Measurements from ENCODE around the gene CCNF. TPM values are rescaled to one million over a fixed set of nuclear protein-coding genes. Genes with fewer than 3 reads are reported as not detected.

CCNF gene
- polyA plus RNA-seq, 3 donors, result 0.34 to 0.97 (median 0.68) TPM

DNA sequence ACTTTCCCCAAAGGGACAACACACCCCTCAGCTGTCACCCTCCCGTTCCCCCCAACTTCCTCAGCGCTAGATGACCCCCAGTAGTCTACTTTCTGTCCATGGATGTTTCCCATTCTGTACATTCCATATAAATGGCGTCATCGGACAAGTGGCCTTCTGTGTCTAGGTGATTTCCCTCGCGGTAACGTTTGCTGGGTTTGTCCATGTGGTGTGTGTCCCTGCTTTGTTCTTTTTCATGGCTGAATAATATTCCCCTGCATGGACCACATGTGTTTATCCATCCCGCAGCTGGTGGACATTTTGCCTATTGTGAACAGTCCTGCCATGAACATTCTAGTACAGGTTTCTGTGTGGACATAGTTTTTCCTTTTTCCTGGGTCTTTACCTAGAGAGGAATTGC is 23.4 kb downstream of the CCNF start:
- Mint-ChIP-seq H3K4me1 (no peaks in the 10 kb centered on the region), H3K4me3 (no peak overlapping the region), H3K27me3 (ENCODE audit: low read depth in 3 of 3) (no peaks in the 10 kb centered on the region), H3K27ac (peak overlapping the region in 3 of 7 donors; percentile 23 to 34 (median 30)), H3K36me3 (peaks cover 64 to 97% of the 10 kb centered on the region in 2 donors), H3K9me3 (no peaks in the 10 kb centered on the region)
- TF ChIP-seq, protein P1, sequence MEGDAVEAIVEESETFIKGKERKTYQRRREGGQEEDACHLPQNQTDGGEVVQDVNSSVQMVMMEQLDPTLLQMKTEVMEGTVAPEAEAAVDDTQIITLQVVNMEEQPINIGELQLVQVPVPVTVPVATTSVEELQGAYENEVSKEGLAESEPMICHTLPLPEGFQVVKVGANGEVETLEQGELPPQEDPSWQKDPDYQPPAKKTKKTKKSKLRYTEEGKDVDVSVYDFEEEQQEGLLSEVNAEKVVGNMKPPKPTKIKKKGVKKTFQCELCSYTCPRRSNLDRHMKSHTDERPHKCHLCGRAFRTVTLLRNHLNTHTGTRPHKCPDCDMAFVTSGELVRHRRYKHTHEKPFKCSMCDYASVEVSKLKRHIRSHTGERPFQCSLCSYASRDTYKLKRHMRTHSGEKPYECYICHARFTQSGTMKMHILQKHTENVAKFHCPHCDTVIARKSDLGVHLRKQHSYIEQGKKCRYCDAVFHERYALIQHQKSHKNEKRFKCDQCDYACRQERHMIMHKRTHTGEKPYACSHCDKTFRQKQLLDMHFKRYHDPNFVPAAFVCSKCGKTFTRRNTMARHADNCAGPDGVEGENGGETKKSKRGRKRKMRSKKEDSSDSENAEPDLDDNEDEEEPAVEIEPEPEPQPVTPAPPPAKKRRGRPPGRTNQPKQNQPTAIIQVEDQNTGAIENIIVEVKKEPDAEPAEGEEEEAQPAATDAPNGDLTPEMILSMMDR (IDR thresholded peaks at IDR 0.05), result no peak
- no peak overlapping the region for H3K4me2 ChIP-seq (replicated peaks; ENCODE audit: extremely low read depth, low read length, poor library complexity, severe bottlenecking)
- H3K9ac ChIP-seq (ENCODE audit: insufficient read depth, low read length, poor library complexity, severe bottlenecking), result no peak overlapping the region
- intact Hi-C loops (cut with micrococcal nuclease), result no loop called here
- no peak overlapping the region for H3K4me3 ChIP-seq (replicated peaks in 1 of 3; ENCODE audit: low read depth in 2 of 3, low read length in 3 of 3)
- peaks cover 79 to 95% of the 10 kb centered on the region in 2 donors for H3K36me3 ChIP-seq (replicated peaks in 1 of 2; ENCODE audit: control insufficient read depth in 1 of 2, insufficient read depth in 2 of 2, low read length in 2 of 2)
- no peaks in the 10 kb centered on the region for H3K27me3 ChIP-seq (ENCODE audit: control insufficient read depth in 2 of 2, insufficient read depth in 2 of 2, low read length in 2 of 2)
- no peaks in the 10 kb centered on the region for H4K20me1 ChIP-seq (ENCODE audit: insufficient read depth, low read length)
- H3K79me2 ChIP-seq (ENCODE audit: insufficient read depth, low read length), result peaks cover 3% of the 10 kb centered on the region
- no peak for DNase-seq
- H3K4me1 ChIP-seq (ENCODE audit: control insufficient read depth in 1 of 2, insufficient read depth in 2 of 2, low read length in 2 of 2), result no peaks in the 10 kb centered on the region
- WGBS (ENCODE audit: insufficient coverage), result no CpG with 5 or more reads among the region's 8 CpGs
- H3K9me3 ChIP-seq (replicated peaks in 1 of 2; ENCODE audit: control insufficient read depth in 1 of 2, insufficient read depth in 1 of 2, low read length in 2 of 2), result no peaks in the 10 kb centered on the region
- H2AFZ ChIP-seq (ENCODE audit: insufficient read depth, low read depth, low read length, poor library complexity, severe bottlenecking), result no peak overlapping the region
- no peak overlapping the region for H3K27ac ChIP-seq (ENCODE audit: low read depth in 1 of 2, low read length in 2 of 2)

DNA sequence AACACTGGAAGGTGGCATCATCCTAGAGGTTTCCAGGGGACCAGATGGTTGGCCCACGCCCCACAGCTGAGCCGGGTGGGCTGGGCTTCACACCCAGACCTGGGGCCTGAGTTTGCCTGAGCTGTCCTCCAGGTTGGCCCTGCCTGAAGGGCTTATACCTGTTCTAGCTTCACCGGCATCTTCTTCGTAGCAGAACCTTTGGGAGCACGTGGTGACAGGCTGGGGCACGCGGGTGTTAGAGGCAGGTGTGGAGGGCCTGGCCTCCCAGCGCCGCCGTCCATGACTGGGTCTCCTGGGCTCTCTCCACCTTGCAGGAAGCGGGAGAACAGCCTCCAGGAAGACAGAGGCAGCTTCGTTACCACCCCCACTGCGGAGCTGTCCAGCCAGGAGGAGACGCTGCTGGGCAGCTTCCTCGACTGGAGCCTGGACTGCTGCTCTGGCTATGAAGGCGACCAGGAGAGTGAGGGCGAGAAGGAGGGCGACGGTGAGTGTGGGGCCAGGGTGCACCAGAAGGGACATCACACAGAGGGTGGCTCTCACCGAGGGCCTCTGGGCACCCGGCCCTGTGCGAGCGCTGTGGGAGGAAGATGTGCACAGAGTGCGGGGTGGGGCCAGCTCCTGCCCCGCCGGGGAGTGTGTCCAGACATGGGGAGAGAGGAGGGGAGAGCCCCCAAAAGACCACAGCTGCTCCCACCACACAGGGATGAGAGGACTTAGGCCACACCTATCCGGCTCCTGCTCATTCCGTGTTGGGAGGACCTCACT is 26.0 kb downstream of the CCNF start:
- TF ChIP-seq, protein P1 (IDR thresholded peaks at IDR 0.05), result no peak
- Histone ChIP-seq H3K27me3 (ENCODE audit: control insufficient read depth in 2 of 2, insufficient read depth in 2 of 2, low read length in 2 of 2) (no peaks in the 10 kb centered on the region), H4K20me1 (ENCODE audit: insufficient read depth, low read length) (no peaks in the 10 kb centered on the region), H3K9ac (ENCODE audit: insufficient read depth, low read length, poor library complexity, severe bottlenecking) (no peak overlapping the region), H3K27ac (ENCODE audit: low read depth in 1 of 2, low read length in 2 of 2) (no peak overlapping the region), H3K4me2 (replicated peaks; ENCODE audit: extremely low read depth, low read length, poor library complexity, severe bottlenecking) (no peak overlapping the region), H3K4me1 (ENCODE audit: control insufficient read depth in 1 of 2, insufficient read depth in 2 of 2, low read length in 2 of 2) (peaks cover 7 to 15% of the 10 kb centered on the region in 2 donors), H3K4me3 (replicated peaks in 1 of 3; ENCODE audit: low read depth in 2 of 3, low read length in 3 of 3) (no peak overlapping the region), H2AFZ (ENCODE audit: insufficient read depth, low read depth, low read length, poor library complexity, severe bottlenecking) (no peak overlapping the region), H3K9me3 (replicated peaks in 1 of 2; ENCODE audit: control insufficient read depth in 1 of 2, insufficient read depth in 1 of 2, low read length in 2 of 2) (no peaks in the 10 kb centered on the region), H3K36me3 (replicated peaks in 1 of 2; ENCODE audit: control insufficient read depth in 1 of 2, insufficient read depth in 2 of 2, low read length in 2 of 2) (peaks cover 61 to 73% of the 10 kb centered on the region in 2 donors), H3K79me2 (ENCODE audit: insufficient read depth, low read length) (no peaks in the 10 kb centered on the region)
- H3K36me3 Mint-ChIP-seq, result peaks cover 48 to 75% of the 10 kb centered on the region in 2 donors
- DNase-seq, result no peak
- no peak overlapping the region for H3K27ac Mint-ChIP-seq
- peaks cover 10% of the 10 kb centered on the region for H3K4me1 Mint-ChIP-seq
- H3K27me3 Mint-ChIP-seq (ENCODE audit: low read depth in 3 of 3), result no peaks in the 10 kb centered on the region
- no peaks in the 10 kb centered on the region for H3K9me3 Mint-ChIP-seq
- H3K4me3 Mint-ChIP-seq, result no peak overlapping the region
- intact Hi-C loops (cut with micrococcal nuclease), result no loop called here
- WGBS (ENCODE audit: insufficient coverage), result 98% methylated on average over 22 of the region's 28 CpGs

All from CD14-positive monocyte (primary cell).